Lung (tissue), 12 donors: ENCODE measurements around the gene DCAKD. TPM values are rescaled to one million over a fixed set of nuclear protein-coding genes. Genes with fewer than 3 reads are reported as not detected.

Source experiments
- ATAC-seq: fragments of 200-7000 bp; cut with Tn5 transposase; one replicate; pipeline ENCODE4 v1.9.1; 2020; ENCODE audit warnings: moderate number of reproducible peaks; ENCODE audit not compliant: insufficient read depth, low FRiP score
- DNase-seq, 3 donors: peaks; one replicate each; pipeline ENCODE4 v3.0.0-alpha.2; 2013 to 2017
- H3K27ac ChIP-seq, 2 donors: one replicate each; pipeline ENCODE4 v1.5.1; 2013; ENCODE audit warnings: mild to moderate bottlenecking in 2 of 2, moderate library complexity in 2 of 2, control low read depth in 1 of 2, inconsistent platforms in 1 of 2, low read depth in 1 of 2, low read length in 1 of 2
- H3K27me3 ChIP-seq, 3 donors: one replicate each; pipeline ENCODE4 v1.5.1; 2013; ENCODE audit warnings: low read length in 2 of 3; ENCODE audit not compliant: control insufficient read depth in 3 of 3, insufficient read depth in 3 of 3
- H3K36me3 ChIP-seq, 4 donors: one replicate each; pipeline ENCODE4 v1.5.1; 2013; ENCODE audit warnings: low read length in 4 of 4, mild to moderate bottlenecking in 1 of 4, moderate library complexity in 1 of 4; ENCODE audit not compliant: control insufficient read depth in 4 of 4, insufficient read depth in 4 of 4
- H3K4me1 ChIP-seq, 5 donors: one replicate each; pipeline ENCODE4 v1.5.1; 2013; ENCODE audit warnings: low read length in 5 of 5, mild to moderate bottlenecking in 2 of 5, moderate library complexity in 1 of 5; ENCODE audit not compliant: control insufficient read depth in 5 of 5, insufficient read depth in 5 of 5
- H3K4me3 ChIP-seq: one replicate; pipeline ENCODE4 v1.5.1; 2013; ENCODE audit warnings: mild to moderate bottlenecking, control low read depth, moderate library complexity
- H3K9ac ChIP-seq, 2 donors: one replicate each; pipeline ENCODE4 v1.5.1; 2013; ENCODE audit warnings: low read length in 2 of 2, control low read depth in 1 of 2; ENCODE audit not compliant: insufficient read depth in 1 of 2
- H3K9me3 ChIP-seq, 4 donors: one replicate each; pipeline ENCODE4 v1.5.1; 2013; ENCODE audit warnings: low read length in 3 of 4, mild to moderate bottlenecking in 1 of 4, moderate library complexity in 1 of 4; ENCODE audit not compliant: control insufficient read depth in 4 of 4, insufficient read depth in 3 of 4
- CTCF ChIP-seq: IDR thresholded peaks from 2 replicates; pipeline ENCODE4 v1.5.1; 2012; ENCODE audit warnings: mild to moderate bottlenecking; ENCODE audit errors: control extremely low read depth, extremely low read depth
- WGBS, 2 donors: extraction: QIAGEN DNeasy Blood & Tissue Kit; methylation state at CpG; one replicate each; pipeline ENCODE4 v1.1.7; 2013; 5-methylcytosine and 5-hydroxymethylcytosine counted together
- polyA plus RNA-seq, 2 donors: library from polyadenylated mRNA; stranded (reverse); fragments of 200-250 nt; gene quantifications; one replicate each; pipeline ENCODE4 v1.2.1, GENCODE V29; 2013
- total RNA-seq, 2 donors: library from RNA; depleted of rRNA in 1 of 2; stranded (reverse); fragments of >200 nt in 1 of 2; gene quantifications; one replicate each; pipeline ENCODE4 v1.2.1, GENCODE V29; 2014 to 2021
- donor health status: control.
- donor health status: control.
- donor health status: Bipolar disorder and iron deficiency.
- donor health status: healthy.
- donor health status: DM: yes; HTN: yes; CAD: no.

Gene DCAKD
- total and polyA plus RNA-seq, 4 donors: 11.8 to 28.8 (median 20.2) TPM

- 91 to 93% methylated on average over 11 of the region's 11 CpGs for WGBS, 2 donors
- TF ChIP-seq CTCF: no peak
- Histone ChIP-seq H3K9me3 (no peaks in the 10 kb centered on the region), H3K4me1 (peaks cover 0 to 7% (median 0%) of the 10 kb centered on the region in 5 donors), H3K36me3 (peaks cover 16 to 49% (median 44%) of the 10 kb centered on the region in 4 donors), H3K4me3 (no peak overlapping the region), H3K27me3 (no peaks in the 10 kb centered on the region), H3K27ac (peak overlapping the region; percentile 75 to 81), H3K9ac (no peak overlapping the region)
- DNase-seq (no peak), ATAC-seq (no peak)
Measured at GRCh38 chr17:45091778-45092425, 40.5 kb upstream of the DCAKD start.

- H3K9me3 ChIP-seq: no peaks in the 10 kb centered on the region
- H3K4me3 ChIP-seq: no peak overlapping the region
- no peak overlapping the region for H3K9ac ChIP-seq
- H3K4me1 ChIP-seq: peaks cover 0 to 7% (median 0%) of the 10 kb centered on the region in 5 donors
- peaks cover 12 to 45% (median 40%) of the 10 kb centered on the region in 4 donors for H3K36me3 ChIP-seq
- no peaks in the 10 kb centered on the region for H3K27me3 ChIP-seq
- no peak overlapping the region for H3K27ac ChIP-seq
- 77 to 82% methylated on average over 3 of the region's 3 CpGs for WGBS, 2 donors
- ATAC-seq (no peak), DNase-seq (no peak)
- TF ChIP-seq CTCF: no peak
Measured at GRCh38 chr17:45090711-45091110, 39.3 kb upstream of the DCAKD start.

GRCh38 chr17:45088741-45089140, 37.3 kb upstream of the DCAKD start:
- Histone ChIP-seq H3K4me1 (peaks cover 0 to 5% (median 0%) of the 10 kb centered on the region in 5 donors), H3K27ac (no peak overlapping the region), H3K9ac (no peak overlapping the region), H3K27me3 (no peaks in the 10 kb centered on the region), H3K9me3 (no peaks in the 10 kb centered on the region), H3K4me3 (no peak overlapping the region), H3K36me3 (peaks cover 19 to 49% (median 41%) of the 10 kb centered on the region in 4 donors)
- ATAC-seq (no peak), DNase-seq (no peak)
- TF ChIP-seq CTCF: no peak
- WGBS, 2 donors: 85 to 87% methylated on average over 3 of the region's 3 CpGs
